ENCODE data around the gene AHDC1.

The AHDC1 gene

DNA sequence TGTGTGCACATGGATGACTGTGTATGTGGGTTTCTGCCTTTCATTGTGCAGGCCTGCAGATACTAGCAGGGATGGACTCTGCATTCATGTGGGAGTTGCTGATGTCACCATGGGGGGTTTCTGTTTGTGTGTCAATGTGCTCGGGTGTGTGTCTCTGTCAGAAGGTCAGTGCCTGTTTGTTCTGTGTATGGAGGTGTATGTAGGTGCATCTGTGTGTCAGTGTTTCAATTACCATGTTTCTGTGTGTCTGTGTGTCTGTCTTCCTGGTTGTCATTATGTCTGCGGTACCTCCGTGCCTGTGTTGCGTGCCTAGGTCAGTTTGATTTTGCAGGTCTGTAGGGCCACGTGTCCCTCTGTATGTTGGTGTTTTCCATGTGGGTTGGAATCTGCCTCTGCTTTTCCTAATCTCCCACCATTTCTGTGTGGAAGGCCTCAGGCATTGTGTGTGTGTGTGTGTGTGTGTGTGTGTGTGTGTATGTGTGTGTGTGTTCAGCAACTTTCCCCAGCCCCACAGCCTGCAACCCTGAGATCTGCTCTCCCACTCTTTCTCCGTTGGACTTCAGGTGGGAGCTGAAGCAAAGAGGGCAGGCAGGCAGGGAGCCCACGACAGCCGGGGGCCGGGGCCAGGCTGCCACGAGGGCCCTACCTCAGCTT lies 77.2 kb downstream of the AHDC1 start:
- no peak for DNase-seq

DNA sequence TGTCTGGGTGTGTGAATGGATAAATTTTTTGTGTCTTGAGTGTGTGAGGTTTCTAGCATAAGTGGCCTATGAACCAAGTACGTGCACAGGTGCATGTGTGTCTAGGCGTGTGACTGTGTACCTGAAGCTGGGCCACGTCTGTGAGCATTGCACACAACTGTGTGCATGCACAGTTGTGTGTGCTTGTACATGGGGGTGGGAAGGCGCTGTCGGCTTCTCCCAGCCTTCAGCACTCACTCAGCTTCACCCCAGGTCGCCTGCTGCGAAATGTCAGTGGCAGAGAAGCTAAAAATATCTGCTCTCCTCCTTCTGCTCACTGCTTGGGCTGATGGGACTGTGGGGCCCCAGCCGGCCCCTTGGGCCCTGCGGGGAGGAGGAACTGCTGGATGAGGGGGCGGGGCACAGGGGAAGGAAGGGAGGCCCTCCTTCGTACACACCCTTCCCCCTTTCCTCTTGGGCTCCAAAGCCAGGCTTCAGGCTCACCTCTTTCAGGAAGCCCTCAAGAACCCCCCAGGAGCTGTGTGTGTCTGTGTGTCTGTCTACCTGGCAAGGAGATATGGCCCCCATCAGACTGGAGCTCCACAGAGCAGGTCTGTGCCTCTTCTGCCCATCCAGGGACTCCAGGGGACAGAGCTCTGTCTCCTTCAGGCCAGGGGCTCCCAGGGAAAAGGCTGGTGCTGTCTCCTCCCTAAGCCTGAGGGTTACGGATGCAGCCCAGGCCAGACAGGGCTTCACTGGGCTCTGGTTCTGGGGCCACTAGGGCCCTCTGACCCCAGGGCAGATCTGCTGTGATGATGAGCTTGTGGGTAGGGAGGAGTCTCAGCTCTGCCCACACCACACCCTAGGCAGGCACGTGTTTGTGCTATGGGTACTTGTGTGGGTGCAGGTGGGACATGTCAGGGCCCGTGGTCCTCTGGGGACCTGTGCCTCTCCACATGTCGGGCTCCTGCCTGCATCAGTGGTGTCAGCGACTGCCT lies 78.4 kb downstream of the AHDC1 start:
- DNase-seq = peak; percentile 10

DNA sequence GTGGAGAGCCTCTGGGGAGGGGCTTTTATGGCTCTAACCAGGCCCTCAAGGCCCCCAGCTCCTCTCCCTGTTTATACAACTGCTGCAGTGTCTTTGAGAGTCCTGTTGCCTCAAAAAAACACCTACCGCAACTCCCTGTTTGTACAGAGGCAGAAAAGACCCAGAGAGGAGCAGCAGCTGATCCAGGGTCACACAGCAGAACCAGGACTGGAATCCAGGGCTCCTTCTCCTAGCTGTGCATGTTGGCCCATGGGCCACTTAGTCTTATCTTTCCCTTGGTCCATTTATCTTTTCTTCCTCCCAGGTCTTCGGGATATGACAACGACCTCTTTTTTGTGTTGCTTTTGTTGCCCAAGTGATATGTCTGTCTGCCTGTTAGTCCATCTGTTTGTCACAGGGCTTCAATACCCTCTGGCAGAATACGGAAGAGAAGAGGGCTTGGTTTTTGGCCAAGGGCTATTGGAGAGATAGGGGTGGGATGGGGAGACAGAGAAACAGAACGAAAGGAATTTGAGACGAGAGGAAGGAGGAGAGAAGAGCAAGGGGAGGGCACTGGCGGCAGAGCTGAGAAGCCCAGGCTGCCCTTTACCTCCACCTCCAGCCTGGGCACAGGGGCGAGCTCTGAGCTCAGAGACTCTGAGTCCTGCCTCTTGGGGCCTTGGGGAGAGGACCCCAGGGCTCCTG lies 80.5 kb downstream of the AHDC1 start:
- DNase-seq = no peak

DNA sequence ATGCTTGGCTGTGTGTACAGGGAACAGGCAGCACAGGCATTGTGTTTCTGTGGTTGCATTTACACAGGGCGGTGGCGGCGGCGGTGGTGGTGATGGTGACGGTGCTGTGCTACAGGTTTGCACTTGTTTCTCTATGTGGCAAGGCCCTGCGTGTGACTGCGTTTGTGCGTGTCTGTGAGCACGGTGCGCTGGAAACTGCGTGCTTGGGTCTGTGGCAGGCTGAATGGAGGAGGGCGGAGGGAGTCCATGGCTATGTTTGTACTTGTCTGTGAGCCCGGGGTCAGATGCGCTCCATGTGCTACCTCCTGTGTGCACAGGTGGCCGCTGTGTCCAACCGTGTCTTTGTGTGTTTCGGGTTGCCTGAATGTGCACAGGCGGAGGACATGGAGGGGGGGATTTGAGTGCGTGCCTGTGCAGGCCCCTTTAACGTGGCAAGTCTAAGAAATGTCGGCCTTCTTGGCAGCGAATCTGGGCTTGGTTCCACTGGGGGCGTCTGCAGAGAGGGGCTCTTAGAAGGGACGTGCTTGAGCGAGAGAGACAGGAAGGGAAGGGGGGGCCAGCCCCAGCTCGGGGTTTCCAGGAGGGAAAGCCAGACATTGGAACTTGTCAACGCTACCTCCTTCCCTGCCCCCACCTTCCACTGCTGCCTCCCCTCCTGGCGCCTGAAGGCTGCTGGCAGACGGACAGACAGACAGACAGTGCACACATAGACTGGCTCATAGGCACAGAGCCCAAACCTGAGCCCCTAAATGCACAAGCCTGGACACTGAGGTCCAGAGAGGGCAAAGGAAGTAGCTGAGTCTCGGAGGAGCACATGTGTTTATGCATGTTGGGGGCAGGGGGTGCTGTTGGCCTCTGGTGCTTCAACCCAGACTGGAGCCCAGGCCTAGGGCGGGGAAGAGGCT lies 81.3 kb downstream of the AHDC1 start:
- DNase-seq = peak; percentile 41

DNA sequence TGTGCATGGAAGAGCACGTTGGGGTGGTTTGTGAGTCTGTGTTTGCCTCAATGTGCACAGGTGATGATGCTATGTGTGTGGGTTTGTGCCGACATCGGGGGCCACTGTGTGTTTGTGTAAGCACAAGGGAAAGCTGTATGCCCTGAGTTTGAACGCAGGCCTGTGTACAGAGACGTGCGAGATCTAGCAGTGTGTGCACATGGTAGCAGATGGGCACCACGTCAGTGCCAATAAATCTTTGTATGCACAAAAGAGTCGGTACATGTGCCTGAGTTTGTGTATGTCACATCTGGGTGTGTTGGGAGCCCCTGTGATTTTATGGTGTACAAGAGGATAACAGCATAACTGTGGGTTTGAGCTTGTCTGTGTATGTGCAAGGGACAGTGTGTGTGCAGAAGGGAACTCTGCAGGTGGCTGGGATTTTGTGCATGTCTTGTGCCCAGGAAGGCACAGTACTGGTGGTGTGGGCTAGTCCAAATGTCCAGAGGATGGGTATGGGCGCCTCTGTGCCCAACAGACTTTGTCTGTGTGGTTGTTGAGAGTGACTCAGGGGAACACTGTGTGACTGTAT lies 82.0 kb downstream of the AHDC1 start:
- DNase-seq = no peak

DNA sequence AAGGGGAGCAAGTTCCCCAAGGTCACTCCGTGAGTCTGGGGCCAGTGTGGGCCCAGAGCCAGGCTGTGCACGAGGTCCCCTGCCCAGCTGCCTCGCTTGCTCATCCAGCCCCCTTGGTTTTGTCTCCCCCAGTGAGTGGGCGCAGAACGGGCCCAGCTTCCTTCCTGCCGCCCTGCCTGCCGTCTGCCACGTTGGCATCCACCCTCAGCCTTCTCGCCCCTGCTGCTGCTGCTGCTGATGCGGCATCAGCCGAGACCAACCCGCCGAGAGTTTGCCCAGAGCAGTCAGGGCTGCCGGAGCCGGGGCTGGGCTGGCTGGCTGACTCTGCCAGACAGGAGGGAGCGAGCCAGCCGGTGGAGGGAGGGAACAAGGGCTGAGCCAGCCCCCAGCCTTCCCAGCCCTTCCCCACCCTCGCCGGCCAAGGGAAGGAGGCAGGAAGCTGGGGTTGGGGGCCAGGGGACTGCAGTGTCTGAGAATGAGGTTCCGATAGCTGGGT lies 82.6 kb downstream of the AHDC1 start:
- peak; percentile 25 for DNase-seq

DNA sequence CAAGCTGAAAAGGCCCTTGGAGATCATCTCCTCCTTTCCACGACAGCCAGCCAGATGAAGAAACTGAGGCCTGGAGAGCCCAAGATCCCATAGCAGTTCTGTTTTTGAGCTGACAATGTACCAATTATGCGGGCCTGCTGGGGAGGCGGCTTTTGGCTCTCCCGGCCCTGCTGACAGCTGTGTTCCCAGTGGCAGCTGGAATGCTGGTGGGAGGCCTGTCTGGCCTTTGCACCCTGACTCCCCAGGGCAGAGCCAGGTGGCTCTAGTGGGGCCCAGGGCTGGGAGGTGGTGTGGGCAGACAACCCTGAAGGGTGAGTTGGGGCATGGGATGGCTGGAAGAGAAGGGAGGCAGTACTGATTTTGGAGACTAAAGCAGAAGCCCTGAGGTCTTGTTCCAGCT lies 83.3 kb downstream of the AHDC1 start:
- DNase-seq = no peak

DNA sequence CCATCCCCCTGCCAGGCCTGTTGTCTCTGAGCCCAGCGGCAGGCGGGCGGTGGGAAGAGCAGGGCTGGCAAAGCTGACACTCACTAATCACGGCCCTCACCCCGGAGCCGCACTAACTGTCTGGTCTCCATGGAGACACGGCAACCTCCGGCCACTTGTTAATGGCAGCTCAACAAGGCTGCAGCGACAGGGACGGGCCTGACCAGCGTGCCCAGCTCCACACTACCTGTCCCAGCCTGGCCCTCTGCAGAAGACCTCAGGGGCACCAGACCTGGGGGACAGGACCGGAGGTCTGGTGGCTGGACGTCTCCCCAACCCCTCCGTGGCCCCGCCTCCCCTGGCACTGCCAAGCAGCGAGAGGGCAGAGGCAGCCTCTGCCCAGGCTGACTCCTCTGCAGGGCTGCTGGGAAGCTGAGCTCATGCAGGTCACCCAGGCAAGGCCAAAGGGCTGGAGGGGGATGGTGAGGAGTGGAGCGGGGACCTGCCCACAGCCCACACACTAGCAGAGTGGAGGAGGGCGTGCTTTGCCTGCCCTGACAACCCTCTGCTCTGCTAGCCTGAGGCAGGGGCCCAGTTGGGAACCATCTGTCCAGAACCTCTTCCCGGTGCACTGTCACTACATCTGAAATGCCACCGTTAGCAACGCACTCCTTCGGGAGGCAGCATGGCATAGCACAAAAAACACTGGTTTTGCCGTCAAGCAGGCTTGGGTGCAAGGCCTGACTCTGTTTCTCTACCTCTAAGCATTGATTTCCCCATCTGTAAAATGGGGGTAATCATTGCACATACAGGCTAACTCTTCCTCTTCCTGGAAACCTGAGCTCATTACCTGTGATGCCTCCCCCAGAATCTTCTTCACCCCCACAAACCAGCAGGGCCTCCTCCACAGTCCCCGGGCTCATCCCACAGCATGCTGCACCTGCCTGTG lies 84.3 kb downstream of the AHDC1 start:
- DNase-seq = no peak

DNA sequence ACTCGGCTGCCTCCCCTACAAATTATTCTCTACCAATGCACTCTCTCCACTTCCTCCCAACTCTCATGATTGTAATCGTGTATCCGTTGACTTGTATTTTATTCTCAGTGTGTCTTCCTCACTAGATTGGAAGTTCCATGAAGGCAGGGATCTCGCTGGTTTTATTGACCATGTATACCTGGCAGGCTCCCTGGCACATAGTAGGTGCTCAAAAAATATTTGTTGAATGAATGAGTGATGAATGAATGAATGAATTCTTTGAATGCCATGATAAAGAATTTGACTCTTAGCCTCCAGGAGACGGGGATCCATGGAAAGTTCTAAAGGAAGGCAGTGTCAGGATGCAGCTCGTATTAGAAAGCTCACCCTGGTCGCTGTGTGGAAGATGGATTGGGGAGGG lies 85.1 kb downstream of the AHDC1 start:
- no peak for DNase-seq

DNA sequence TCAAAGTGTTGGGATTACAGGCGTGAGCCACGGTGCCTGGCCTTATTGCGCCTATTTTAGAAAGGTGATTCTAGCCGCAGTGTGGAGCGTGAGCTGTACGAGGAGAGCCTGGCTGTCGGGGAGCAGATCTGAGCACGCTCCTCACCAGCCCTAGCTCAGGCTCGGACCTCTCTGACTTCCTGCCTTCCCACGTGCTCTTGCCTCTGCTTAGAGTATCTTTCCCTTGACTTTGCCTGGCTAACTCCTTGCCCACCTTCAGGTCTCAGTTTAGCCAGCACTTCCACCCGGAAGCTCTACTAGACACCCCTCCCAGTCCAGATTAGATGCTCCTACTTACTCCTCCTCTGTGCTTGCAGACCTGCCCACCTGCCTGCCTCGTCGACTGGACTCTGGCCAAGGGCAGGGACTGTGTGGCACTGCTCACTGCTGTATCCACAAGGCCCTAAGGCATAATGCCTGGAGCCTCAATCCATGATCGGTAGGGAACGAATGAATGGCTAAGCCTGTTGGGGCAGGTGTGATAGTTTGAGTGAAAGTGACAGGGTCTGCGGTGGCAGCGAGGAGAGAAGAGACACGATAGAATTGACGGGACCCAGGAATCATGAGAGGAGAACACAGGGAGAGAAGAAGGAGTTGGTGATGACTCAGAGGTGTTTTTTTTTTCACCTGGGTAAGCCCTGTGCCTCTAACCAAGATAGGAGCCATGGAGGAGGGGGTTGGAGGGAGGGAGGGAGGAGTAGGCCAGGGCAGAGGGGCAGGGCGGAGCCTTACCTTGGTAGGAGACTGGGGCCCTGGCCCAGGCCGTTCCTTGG lies 85.8 kb downstream of the AHDC1 start:
- DNase-seq = no peak

DNA sequence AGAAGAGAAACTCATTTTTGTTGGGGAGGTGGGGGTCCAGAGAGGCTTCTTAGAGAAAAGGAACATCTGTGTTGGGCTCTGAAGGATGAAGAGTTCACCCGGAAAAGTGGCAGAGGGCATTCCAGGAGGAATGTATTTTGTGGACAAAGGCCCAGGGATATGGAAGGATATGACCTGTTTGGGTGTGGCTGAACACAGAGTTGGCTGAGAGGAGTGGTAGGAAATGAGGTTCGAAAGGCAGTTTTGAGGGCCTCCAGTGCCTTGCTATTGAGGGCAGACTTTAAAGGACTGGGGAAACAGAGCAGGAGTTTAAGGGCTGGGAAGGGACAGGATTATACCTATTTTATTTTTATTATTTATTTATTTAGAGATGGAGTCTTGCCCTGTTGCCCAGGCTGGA lies 86.6 kb downstream of the AHDC1 start:
- no peak for DNase-seq

DNA sequence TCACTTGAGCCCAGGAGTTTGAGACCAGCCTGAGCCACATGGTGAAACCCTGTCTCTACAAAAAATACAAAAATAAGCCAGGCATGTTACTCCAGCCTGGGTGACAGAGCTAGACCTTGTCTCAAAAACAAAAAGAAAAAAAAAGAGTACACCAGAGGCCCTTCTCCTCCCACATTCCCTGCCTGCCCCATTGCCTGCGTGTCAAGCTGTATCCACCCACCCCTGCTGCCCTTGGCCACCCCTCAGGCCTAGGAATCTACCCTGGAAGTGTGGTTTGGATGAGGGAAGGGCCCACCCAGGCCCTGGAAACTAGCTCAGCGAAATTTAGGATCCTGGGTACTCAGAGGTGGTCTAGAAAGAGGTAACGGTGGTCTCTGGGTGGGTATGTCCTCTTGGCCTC lies 88.3 kb downstream of the AHDC1 start:
- DNase-seq = no peak

DNA sequence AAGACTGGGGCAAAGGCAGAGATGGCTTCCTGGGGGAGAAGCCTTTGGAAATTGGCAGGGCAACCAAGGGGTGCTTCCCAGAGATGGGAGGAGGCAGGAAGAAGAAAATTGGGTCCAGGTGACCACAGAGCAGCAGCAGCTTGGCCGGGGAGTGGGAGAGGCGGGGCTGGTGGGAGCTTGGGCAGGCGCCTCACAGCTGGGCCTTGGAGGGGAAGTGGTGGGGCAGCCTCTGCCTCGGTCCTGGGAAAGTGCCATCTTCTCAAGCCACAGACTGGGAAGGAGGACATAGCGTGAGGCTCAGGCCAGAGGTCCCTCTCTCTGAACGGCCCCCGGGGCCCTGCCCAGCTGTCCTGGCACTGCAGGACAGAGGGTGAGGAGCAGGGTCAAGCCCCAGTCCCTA lies 90.0 kb downstream of the AHDC1 start:
- no peak for DNase-seq

DNA sequence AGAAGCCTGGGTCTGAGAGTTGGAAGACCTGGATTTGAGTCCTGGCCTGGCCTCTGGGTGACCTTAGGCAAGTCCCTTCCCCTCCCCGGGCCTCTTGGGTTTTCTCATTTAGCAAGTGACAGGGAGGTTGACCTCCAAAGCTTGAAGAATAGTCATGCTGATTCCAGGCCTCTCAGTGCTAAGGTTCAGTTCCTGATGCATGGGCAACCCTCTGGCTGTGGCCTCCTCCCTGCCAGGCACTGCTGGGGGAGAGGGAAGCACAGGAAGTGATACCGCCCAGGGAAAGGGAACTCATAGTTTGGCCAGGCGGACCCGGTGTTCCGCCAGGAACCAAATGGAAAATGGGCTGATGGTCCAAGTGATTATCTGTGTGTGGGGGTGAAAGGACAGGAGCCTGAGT lies 90.4 kb downstream of the AHDC1 start:
- no peak for DNase-seq

DNA sequence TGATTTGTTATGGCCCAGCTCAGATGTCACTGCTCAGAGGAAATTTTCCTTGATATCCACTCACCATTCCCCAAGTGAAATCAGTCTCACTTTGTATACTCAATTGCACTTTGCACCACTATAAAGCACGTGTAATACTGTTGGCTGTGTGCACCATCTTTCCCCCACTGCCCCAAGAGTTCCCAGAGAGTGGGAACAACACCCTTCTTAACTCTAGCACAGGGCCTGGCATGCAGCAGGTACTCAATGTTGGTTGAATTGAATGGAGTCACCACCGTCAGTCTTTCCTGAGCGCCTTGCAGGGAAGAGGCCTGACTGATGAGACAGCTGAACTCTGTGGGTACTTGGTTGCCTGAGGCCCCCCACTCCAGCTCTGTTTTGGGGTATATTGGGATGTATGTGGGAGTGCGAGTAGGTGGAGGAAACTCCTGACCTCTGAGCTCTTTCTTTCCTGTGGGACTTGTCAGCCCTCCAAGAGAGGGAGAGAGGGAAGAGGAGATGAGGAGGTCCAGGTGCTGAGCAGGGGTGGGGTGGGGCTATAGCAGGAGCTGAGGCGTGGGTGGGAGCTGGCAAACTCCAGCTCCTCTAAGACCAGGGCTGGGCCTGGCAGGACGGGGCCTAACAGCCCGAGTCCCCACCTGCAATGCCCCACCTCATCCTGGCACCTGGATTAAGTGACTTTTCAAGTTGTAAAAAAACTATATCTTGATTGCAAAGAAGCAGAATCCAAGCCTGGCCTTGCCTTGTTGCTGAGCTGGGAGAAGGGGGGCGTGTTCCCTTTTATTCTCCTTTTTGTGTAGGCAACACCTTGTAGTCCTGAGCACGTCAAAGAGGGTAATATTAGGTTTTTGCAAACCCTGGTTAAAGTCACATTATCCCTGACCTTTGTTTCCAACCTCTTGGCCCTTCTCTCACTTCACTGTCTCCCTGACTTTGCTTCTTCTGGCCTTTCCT lies 94.5 kb downstream of the AHDC1 start:
- DNase-seq = no peak

DNA sequence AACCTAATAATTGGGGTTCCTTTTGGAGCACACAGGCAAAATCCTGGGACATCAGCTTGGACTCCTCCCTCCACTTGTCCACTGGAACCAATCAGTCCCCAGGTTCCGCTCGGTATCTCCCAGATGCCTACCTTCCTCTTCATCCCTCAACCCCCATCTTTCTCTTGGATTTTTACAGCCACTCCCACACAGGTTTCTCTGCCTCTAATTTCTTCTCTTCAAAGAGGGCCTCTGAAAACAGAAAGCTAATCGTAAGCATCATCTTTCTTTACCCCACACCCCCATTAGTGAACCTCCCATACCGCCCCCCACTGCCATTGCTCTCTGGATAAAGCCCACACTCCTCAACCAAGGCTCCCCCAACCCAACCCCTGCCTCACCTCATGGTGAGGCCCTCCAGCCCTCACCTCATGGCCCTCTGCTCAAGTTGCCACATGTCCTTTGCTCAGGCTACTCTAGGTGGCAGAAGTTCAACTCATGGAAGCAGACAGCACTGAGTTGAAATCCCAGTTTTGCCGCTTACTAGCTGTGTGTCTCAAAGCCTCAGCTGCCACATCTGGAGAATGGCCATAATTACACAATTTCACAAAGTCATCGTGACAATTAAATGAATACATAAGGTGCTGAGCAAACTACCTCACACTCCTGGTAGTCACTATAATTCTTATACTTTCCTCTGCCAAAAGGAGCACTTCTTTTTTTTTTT lies 95.8 kb downstream of the AHDC1 start:
- DNase-seq = no peak

DNA sequence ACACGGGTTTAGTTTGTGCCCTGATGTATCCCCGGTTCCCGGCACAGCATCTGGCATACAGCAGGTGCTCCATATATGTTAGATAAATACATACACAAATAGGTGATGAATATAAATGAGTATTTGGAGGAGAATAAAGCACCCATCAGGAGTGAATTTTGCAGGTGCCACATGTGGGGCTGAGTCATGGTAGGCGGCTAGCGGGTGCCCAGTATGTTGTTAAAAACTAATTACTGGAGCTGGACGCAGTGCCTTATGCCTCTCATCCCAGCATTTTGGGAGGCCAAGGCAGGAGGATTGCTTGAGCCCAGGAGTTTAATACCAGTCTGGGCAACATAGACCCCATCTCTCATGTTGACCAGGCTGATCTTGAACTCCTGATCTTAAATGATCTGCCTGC lies 97.2 kb downstream of the AHDC1 start:
- DNase-seq = no peak

DNA sequence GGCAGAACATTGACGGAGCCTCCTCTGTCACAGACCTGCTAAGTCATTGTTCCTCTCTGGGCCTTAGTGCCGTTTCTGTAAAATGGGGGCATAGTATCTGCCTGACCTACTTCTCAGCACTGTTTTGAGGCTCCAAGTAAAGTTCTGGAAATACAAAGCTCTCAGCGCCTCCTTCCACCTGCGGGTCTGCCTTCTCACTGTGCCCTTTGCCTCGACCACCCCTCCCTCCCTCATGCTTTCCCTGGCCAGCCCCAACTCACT lies 98.6 kb downstream of the AHDC1 start:
- no peak for DNase-seq

All from effector CD8-positive, alpha-beta T cell (primary cell).